ENCODE results near the gene LYRM9. TPM values are rescaled to one million over a fixed set of nuclear protein-coding genes. Genes with fewer than 3 reads are reported as not detected.

The LYRM9 gene
- polyA plus RNA-seq, 2 of the 4 experiments (the other 2 are of a cell fraction), result 1.4 to 2.5 TPM

DNA sequence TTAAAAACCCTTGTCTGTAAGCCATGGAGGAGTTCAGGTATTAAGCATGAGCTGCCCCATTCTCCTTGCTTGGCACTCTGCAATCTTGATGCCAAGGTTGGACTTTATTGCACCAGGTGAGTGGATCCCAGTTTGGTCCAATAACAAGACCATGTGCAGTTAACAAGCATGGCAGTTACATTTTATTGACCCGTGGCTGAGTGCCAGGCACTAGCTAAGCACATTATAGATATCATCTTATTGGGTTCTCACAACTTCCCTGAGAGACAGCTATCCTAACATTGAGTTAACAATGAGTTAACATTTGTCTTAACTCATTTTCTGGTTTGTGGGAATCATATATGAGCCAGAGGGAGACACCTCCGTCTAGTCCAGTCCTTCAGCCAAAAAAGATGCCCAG is 21.8 kb downstream of the LYRM9 start:
- ChIA-PET CTCF (interaction anchor here (0.7 to 6.7 kb wide), 4 partner anchors 9 to 136 kb away, joined by 4 to 62 read pairs (median 8); no protein-coding TSS in a partner anchor), POLR2A (no interaction called here)
- 5% methylated on average over 2 of the region's 2 CpGs for WGBS (ENCODE audit: missing lambda C conversion rate)
- DNase-seq (ENCODE audit: low read depth in 1 of 2, low spot score in 1 of 2) (no peak), ATAC-seq (no peak), FAIRE-seq (no peak)
- Histone ChIP-seq H3K9me3 (peaks cover 11% of the 10 kb centered on the region), H3K4me1 (no peaks in the 10 kb centered on the region), H3K4me2 (no peak overlapping the region), H3K27ac (no peak overlapping the region), H3K4me3 (no peak overlapping the region)
- no peak for TF ChIP-seq ATOH8 (CRISPR knock-in tag; IDR thresholded peaks at IDR 0.05; ENCODE audit: low read depth)
- TF ChIP-seq NR3C1 (IDR thresholded peaks at IDR 0.05), result no peak

GRCh38 chr17:27870345-27870744 is 22.8 kb downstream of the LYRM9 start:
- CTCF ChIA-PET, result interaction anchor here (1.1 to 6.7 kb wide), 5 partner anchors 10 to 216 kb away, joined by 3 to 62 read pairs (median 6); no protein-coding TSS in a partner anchor

DNA sequence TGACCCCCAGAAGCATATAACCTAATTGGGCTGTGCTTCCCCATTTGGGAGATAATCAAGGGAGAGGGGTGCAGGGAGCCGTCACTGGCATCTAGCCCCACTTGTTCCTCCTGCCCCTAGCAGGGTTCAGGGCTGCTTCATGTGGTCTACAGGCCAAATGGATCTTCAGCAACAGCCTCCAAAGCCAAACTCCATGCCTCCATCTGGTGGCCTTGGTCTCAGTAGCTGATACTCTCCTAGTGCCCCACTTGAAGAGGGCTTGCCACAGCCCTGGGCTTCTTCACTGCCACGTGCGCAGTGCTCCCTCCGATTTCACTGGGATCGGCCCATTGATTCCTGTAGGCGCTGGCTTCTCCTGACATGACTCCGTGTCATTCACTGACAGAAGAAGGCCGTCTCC is 24.6 kb downstream of the LYRM9 start:
- no peak for ATAC-seq
- no peak for FAIRE-seq
- H3K4me1 ChIP-seq, result no peaks in the 10 kb centered on the region
- peaks cover 11% of the 10 kb centered on the region for H3K9me3 ChIP-seq
- ChIA-PET POLR2A (no interaction called here), CTCF (interaction anchor here (6.7 kb wide), 1 partner anchor 12 kb away, joined by 62 read pairs; no protein-coding TSS in a partner anchor)
- TF ChIP-seq GATA3 (IDR thresholded peaks at IDR 0.05; ENCODE audit: borderline replicate concordance) (no peak), MYC (IDR thresholded peaks at IDR 0.05; ENCODE audit: borderline replicate concordance, low read length) (no peak), HOXA7 (CRISPR knock-in tag; IDR thresholded peaks at IDR 0.05) (no peak), HOXB13 (CRISPR knock-in tag; IDR thresholded peaks at IDR 0.05; ENCODE audit: low read depth) (no peak), HDAC2 (IDR thresholded peaks at IDR 0.05) (no peak), RCOR1 (IDR thresholded peaks at IDR 0.05; ENCODE audit: low read depth, low read length) (no peak), CHD2 (IDR thresholded peaks at IDR 0.05; ENCODE audit: low read length, partially characterized antibody) (no peak), ZC3H11A (IDR thresholded peaks at IDR 0.05) (no peak), JUN (IDR thresholded peaks at IDR 0.05) (no peak), JUNB (IDR thresholded peaks at IDR 0.05) (no peak)
- DNase-seq (ENCODE audit: low read depth in 1 of 2, low spot score in 1 of 2), result no peak
- no peak overlapping the region for H3K4me3 ChIP-seq
- WGBS (ENCODE audit: missing lambda C conversion rate), result 57% methylated on average over 8 of the region's 8 CpGs
- H3K4me2 ChIP-seq, result no peak overlapping the region
- no peak overlapping the region for H3K27ac ChIP-seq

More at GRCh38 chr17:27870345-27870744, 22.8 kb downstream of the LYRM9 start:
- H3K4me1 ChIP-seq, result no peaks in the 10 kb centered on the region
- FAIRE-seq, result no peak
- no peak overlapping the region for H3K4me3 ChIP-seq
- TF ChIP-seq SREBF2 (IDR thresholded peaks at IDR 0.05), result no peak
- H3K27ac ChIP-seq, result no peak overlapping the region
- POLR2A ChIA-PET, result interaction anchor here (0.6 kb wide), 1 partner anchor 22 kb away, joined by 3 read pairs; no protein-coding TSS in a partner anchor
- peaks cover 11% of the 10 kb centered on the region for H3K9me3 ChIP-seq
- WGBS (ENCODE audit: missing lambda C conversion rate), result 76% methylated on average over 2 of the region's 2 CpGs
- H3K4me2 ChIP-seq, result no peak overlapping the region
- no peak for DNase-seq (ENCODE audit: low read depth in 1 of 2, low spot score in 1 of 2)
- ATAC-seq, result no peak

DNA sequence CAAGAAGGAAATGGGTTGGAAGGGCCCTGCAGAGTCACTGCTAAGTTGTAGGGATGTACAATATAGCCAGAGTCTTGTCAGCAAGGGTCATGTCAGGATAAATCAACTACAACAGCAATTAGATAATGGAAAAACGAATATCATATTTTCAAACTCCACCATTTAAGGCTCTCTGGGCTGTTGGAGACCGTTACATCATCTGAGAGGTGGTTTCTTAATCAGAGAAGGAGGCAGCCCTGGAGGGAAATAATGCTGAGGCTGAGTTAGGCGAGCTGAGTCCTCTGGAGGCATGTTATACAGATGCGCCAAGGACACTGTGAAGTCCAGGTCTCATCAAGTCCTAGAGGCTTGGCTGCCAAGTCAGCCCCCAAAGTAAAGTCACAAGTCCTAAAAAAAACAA is 30.3 kb downstream of the LYRM9 start:
- no peak for FAIRE-seq
- ChIA-PET POLR2A (no interaction called here), CTCF (interaction anchor here (1.4 to 10.8 kb wide), 3 partner anchors 17 to 107 kb away, joined by 4 to 61 read pairs (median 4); no protein-coding TSS in a partner anchor)
- H3K4me3 ChIP-seq, result no peak overlapping the region
- no peaks in the 10 kb centered on the region for H3K9me3 ChIP-seq
- no peaks in the 10 kb centered on the region for H3K4me1 ChIP-seq
- TF ChIP-seq, protein P1, sequence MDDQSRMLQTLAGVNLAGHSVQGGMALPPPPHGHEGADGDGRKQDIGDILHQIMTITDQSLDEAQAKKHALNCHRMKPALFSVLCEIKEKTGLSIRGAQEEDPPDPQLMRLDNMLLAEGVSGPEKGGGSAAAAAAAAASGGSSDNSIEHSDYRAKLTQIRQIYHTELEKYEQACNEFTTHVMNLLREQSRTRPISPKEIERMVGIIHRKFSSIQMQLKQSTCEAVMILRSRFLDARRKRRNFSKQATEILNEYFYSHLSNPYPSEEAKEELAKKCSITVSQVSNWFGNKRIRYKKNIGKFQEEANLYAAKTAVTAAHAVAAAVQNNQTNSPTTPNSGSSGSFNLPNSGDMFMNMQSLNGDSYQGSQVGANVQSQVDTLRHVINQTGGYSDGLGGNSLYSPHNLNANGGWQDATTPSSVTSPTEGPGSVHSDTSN (IDR thresholded peaks at IDR 0.05), result no peak
- no peak for TF ChIP-seq RAD21 (conservative IDR thresholded peaks at IDR 0.05 in 1 of 2, IDR thresholded peaks at IDR 0.05 in 1 of 2)
- no peak for ATAC-seq
- 39% methylated on average over 4 of the region's 4 CpGs for WGBS (ENCODE audit: missing lambda C conversion rate)
- no peak for DNase-seq (ENCODE audit: low read depth in 1 of 2, low spot score in 1 of 2)
- H3K4me2 ChIP-seq, result no peak overlapping the region
- no peak overlapping the region for H3K27ac ChIP-seq

GRCh38 chr17:27862004-27862403 is 31.2 kb downstream of the LYRM9 start:
- ATAC-seq (peak in 1 of 2 experiments; percentile 57; a peak in 1 of 6 replicates), DNase-seq (ENCODE audit: low read depth in 1 of 2, low spot score in 1 of 2) (peak in 1 of 2 experiments; percentile 19), FAIRE-seq (no peak)
- no peaks in the 10 kb centered on the region for H3K9me3 ChIP-seq
- ChIA-PET CTCF (interaction anchor here (1.4 to 10.8 kb wide), 2 partner anchors 17 to 106 kb away, joined by 4 to 61 read pairs; no protein-coding TSS in a partner anchor), POLR2A (no interaction called here)
- no peaks in the 10 kb centered on the region for H3K4me1 ChIP-seq
- H3K4me3 ChIP-seq, result no peak overlapping the region
- H3K27ac ChIP-seq, result no peak overlapping the region
- 42% methylated on average over 4 of the region's 4 CpGs for WGBS (ENCODE audit: missing lambda C conversion rate)
- no peak overlapping the region for H3K4me2 ChIP-seq
- TF ChIP-seq ZC3H11A (IDR thresholded peaks at IDR 0.05) (no peak), CHD2 (IDR thresholded peaks at IDR 0.05; ENCODE audit: low read length, partially characterized antibody) (no peak), KDM5A (IDR thresholded peaks at IDR 0.05) (no peak), FOXS1 (CRISPR knock-in tag; IDR thresholded peaks at IDR 0.05) (no peak), REST (IDR thresholded peaks at IDR 0.05) (no peak), RARB (CRISPR knock-in tag; IDR thresholded peaks at IDR 0.05) (no peak)
- TF ChIP-seq, protein P1 (IDR thresholded peaks at IDR 0.05), result no peak
- TF ChIP-seq, protein P2, sequence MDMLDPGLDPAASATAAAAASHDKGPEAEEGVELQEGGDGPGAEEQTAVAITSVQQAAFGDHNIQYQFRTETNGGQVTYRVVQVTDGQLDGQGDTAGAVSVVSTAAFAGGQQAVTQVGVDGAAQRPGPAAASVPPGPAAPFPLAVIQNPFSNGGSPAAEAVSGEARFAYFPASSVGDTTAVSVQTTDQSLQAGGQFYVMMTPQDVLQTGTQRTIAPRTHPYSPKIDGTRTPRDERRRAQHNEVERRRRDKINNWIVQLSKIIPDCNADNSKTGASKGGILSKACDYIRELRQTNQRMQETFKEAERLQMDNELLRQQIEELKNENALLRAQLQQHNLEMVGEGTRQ (IDR thresholded peaks at IDR 0.05), result no peak
